Measurements from ENCODE around the gene GPR157. TPM values are rescaled to one million over a fixed set of nuclear protein-coding genes. Genes with fewer than 3 reads are reported as not detected.

The GPR157 gene
- polyA plus RNA-seq, 2 of the 4 experiments (the other 2 are of a cell fraction), result 3.6 to 4.7 TPM

DNA sequence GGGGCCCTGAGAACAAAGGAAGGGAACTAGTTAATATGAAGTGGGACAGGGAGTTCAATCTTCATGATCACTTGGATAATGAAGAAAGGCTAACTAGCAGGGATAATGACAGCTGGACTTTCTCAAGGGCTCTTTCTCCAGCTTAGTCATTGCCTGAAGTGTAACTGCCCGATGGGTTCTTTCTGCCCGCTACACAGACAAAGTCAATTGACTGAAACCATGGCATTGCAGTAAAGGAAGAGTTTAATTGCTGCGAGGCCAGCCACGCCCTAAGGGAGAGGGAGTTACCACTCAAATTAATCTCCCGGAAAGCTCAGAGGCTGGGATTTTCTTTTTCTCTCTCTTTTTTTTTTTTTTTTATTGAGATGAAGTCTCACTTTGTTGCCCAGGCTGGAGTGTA lies 42.9 kb downstream of the GPR157 start:
- no peak for FAIRE-seq
- H3K27ac ChIP-seq, result no peak overlapping the region
- no peak for ATAC-seq
- H3K4me2 ChIP-seq, result no peak overlapping the region
- peaks cover 7% of the 10 kb centered on the region for H3K4me1 ChIP-seq
- H3K4me3 ChIP-seq, result no peak overlapping the region
- no peaks in the 10 kb centered on the region for H3K9me3 ChIP-seq
- ChIA-PET POLR2A (no interaction called here), CTCF (interaction anchor here (1.2 to 1.3 kb wide), 2 partner anchors 25 to 81 kb away, joined by 3 to 4 read pairs; no protein-coding TSS in a partner anchor)
- WGBS (ENCODE audit: missing lambda C conversion rate), result 89% methylated on average over 5 of the region's 5 CpGs
- no peak for TF ChIP-seq ATOH8 (CRISPR knock-in tag; IDR thresholded peaks at IDR 0.05; ENCODE audit: low read depth)
- TF ChIP-seq ZNF302 (CRISPR knock-in tag; IDR thresholded peaks at IDR 0.05), result no peak
- no peak for TF ChIP-seq SREBF2 (IDR thresholded peaks at IDR 0.05)
- TF ChIP-seq POLR2A (IDR thresholded peaks at IDR 0.05; ENCODE audit: low read length), result no peak
- no peak for TF ChIP-seq JUN (IDR thresholded peaks at IDR 0.05)
- no peak for DNase-seq (ENCODE audit: low read depth in 1 of 2, low spot score in 1 of 2)

- no peak for FAIRE-seq
- ChIA-PET CTCF (interaction anchor here (1.1 to 1.3 kb wide), 3 partner anchors 16 to 81 kb away, joined by 3 to 4 read pairs (median 3); no protein-coding TSS in a partner anchor), POLR2A (no interaction called here)
- ATAC-seq, result no peak
- H3K27ac ChIP-seq, result 0 out of 6 replicates have a peak overlapping the region, but pooled peaks of 1 of the 2 experiments have one; percentile 24
- H3K4me3 ChIP-seq, result no peak overlapping the region
- TF ChIP-seq, protein P1, sequence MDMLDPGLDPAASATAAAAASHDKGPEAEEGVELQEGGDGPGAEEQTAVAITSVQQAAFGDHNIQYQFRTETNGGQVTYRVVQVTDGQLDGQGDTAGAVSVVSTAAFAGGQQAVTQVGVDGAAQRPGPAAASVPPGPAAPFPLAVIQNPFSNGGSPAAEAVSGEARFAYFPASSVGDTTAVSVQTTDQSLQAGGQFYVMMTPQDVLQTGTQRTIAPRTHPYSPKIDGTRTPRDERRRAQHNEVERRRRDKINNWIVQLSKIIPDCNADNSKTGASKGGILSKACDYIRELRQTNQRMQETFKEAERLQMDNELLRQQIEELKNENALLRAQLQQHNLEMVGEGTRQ (IDR thresholded peaks at IDR 0.05), result no peak
- no peak for TF ChIP-seq SMC3 (IDR thresholded peaks at IDR 0.05)
- no peak for TF ChIP-seq ESRRA (IDR thresholded peaks at IDR 0.05; ENCODE audit: borderline replicate concordance, low read length)
- TF ChIP-seq POLR2AphosphoS2 (conservative IDR thresholded peaks at IDR 0.05; ENCODE audit: low read length), result no peak
- TF ChIP-seq CHD2 (IDR thresholded peaks at IDR 0.05; ENCODE audit: low read length, partially characterized antibody), result no peak
- TF ChIP-seq CBX8 (IDR thresholded peaks at IDR 0.05), result no peak
- no peak for TF ChIP-seq KDM1A (IDR thresholded peaks at IDR 0.05; ENCODE audit: low read depth)
- no peak for TF ChIP-seq ZC3H11A (IDR thresholded peaks at IDR 0.05)
- TF ChIP-seq SREBF2 (IDR thresholded peaks at IDR 0.05), result no peak
- TF ChIP-seq FOSL2 (IDR thresholded peaks at IDR 0.05), result no peak
- TF ChIP-seq FOSL2 (CRISPR knock-in tag; IDR thresholded peaks at IDR 0.05), result no peak
- TF ChIP-seq NR3C1 (IDR thresholded peaks at IDR 0.05), result no peak
- no peak for TF ChIP-seq HDAC2 (IDR thresholded peaks at IDR 0.05)
- TF ChIP-seq RNF2 (IDR thresholded peaks at IDR 0.05; ENCODE audit: borderline replicate concordance, low read depth), result no peak
- TF ChIP-seq NPAS2 (CRISPR knock-in tag; IDR thresholded peaks at IDR 0.05; ENCODE audit: borderline replicate concordance), result no peak
- no peaks in the 10 kb centered on the region for H3K9me3 ChIP-seq
- H3K4me1 ChIP-seq, result peaks cover 12% of the 10 kb centered on the region
- DNase-seq (ENCODE audit: low read depth in 1 of 2, low spot score in 1 of 2), result no peak
- WGBS (ENCODE audit: missing lambda C conversion rate), result 74% methylated on average over 7 of the region's 7 CpGs
- no peak overlapping the region for H3K4me2 ChIP-seq
Observed at GRCh38 chr1:9085306-9085940, 43.5 kb downstream of the GPR157 start.

DNA sequence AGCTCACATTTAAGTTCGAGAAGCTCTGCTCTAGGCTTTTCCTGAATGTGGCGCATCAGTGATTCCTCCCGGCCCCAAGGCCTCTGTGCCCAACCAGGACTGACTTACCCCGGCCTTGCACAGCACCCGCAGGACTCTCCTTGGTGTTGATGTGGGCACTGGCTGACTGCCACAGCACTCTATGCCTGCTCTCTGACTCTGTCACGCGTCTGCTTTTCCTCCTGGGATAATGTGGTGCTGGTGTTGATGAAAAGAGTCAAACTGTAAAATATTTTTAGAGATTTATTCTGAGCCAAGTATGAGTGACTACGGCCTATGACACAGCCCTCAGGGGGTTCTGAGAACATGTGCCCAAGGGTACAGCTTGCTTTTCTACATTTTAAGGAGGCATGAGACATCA lies 44.0 kb downstream of the GPR157 start:
- FAIRE-seq (no peak), DNase-seq (ENCODE audit: low read depth in 1 of 2, low spot score in 1 of 2) (no peak), ATAC-seq (no peak)
- TF ChIP-seq ESRRA (IDR thresholded peaks at IDR 0.05; ENCODE audit: borderline replicate concordance, low read length) (no peak), ZNF302 (CRISPR knock-in tag; IDR thresholded peaks at IDR 0.05) (no peak), EP300 (IDR thresholded peaks at IDR 0.05) (no peak), MAZ (IDR thresholded peaks at IDR 0.05; ENCODE audit: borderline replicate concordance, low read depth, low read length) (no peak), JUNB (IDR thresholded peaks at IDR 0.05) (no peak), CBX8 (IDR thresholded peaks at IDR 0.05) (no peak)
- Histone ChIP-seq H3K4me2 (no peak overlapping the region), H3K27ac (0 out of 6 replicates have a peak overlapping the region, but pooled peaks of 1 of the 2 experiments have one; percentile 33), H3K4me1 (peaks cover 12% of the 10 kb centered on the region), H3K9me3 (no peaks in the 10 kb centered on the region), H3K4me3 (no peak overlapping the region)
- ChIA-PET POLR2A (no interaction called here), CTCF (interaction anchor here (1.0 to 1.1 kb wide), 2 partner anchors 10 to 17 kb away, joined by 3 read pairs; no protein-coding TSS in a partner anchor)
- 82% methylated on average over 4 of the region's 8 CpGs for WGBS (ENCODE audit: missing lambda C conversion rate)
